Panc1 (cell line): ENCODE results near the gene NFE2L1. TPM values are rescaled to one million over a fixed set of nuclear protein-coding genes. Genes with fewer than 3 reads are reported as not detected.

ENCODE experiments used
- ATAC-seq: fragments of 200-7000 bp; cut with Tn5 transposase; 2 replicates; pipeline ENCODE4 v1.9.1; 2020; ENCODE audit warnings: mild to moderate bottlenecking, moderate library complexity
- BruUV-seq: library from RNA; stranded (reverse); fragments of 400-500 nt; replicated peaks from 2 replicates; lab custom pipeline; 2021; lab: Mats Ljungman, UMichigan
- CTCF ChIA-PET: fragments of 300-600 bp; sonication (Branson Sonifier 250); formaldehyde crosslinking; loops from one replicate; lab custom pipeline; 2022; ENCODE audit warnings: antibody characterized with exemption; lab: Charles Lee
- POLR2A ChIA-PET: fragments of 300-600 bp; sonication (Branson Sonifier 250); formaldehyde crosslinking; loops from one replicate; lab custom pipeline; 2022; ENCODE audit warnings: antibody characterized with exemption; lab: Charles Lee
- DNase-seq: peaks from one replicate; pipeline ENCODE4 v3.0.0-alpha.2; 2010; ENCODE audit warnings: low read depth, low spot score
- H3K27ac ChIP-seq: 2 replicates; pipeline ENCODE4 v1.5.1; 2011; ENCODE audit warnings: mild to moderate bottlenecking, low read length, inconsistent platforms
- H3K27me3 ChIP-seq: fragments of 200-500 bp; sonication (Bioruptor generic); 2 replicates; pipeline ENCODE4 v1.6.0; 2014; ENCODE audit warnings: low read length, inconsistent platforms; ENCODE audit not compliant: control insufficient read depth, insufficient read depth
- H3K36me3 ChIP-seq: fragments of 200-500 bp; sonication (Bioruptor generic); 2 replicates; pipeline ENCODE4 v1.5.1; 2014; ENCODE audit warnings: inconsistent platforms, mild to moderate bottlenecking, low read length, moderate library complexity; ENCODE audit not compliant: control insufficient read depth, insufficient read depth
- H3K4me1 ChIP-seq: 2 replicates; pipeline ENCODE4 v1.5.1; 2011; ENCODE audit warnings: inconsistent platforms, mild to moderate bottlenecking, low read length, moderate library complexity; ENCODE audit not compliant: control insufficient read depth, insufficient read depth
- H3K4me3 ChIP-seq, 2 experiments: 2 replicates each; pipeline ENCODE4 v1.5.1; 2011 to 2012; ENCODE audit warnings: low read depth in 2 of 2, low read length in 2 of 2, mild to moderate bottlenecking in 2 of 2, inconsistent platforms in 1 of 2, moderate library complexity in 1 of 2
- H3K9me3 ChIP-seq: fragments of 200-500 bp; sonication (Bioruptor generic); 2 replicates; pipeline ENCODE4 v1.5.1; 2014; ENCODE audit warnings: low read depth, mild to moderate bottlenecking, inconsistent platforms, low read length, moderate library complexity; ENCODE audit not compliant: control insufficient read depth, insufficient read depth
- CTCF ChIP-seq: fragments of 450-650 bp; IDR thresholded peaks from 2 replicates; pipeline ENCODE4 v1.5.1; 2017; ENCODE audit warnings: mild to moderate bottlenecking
- POLR2AphosphoS5 ChIP-seq: IDR thresholded peaks from 2 replicates; pipeline ENCODE4 v1.6.1; 2012; ENCODE audit warnings: mild to moderate bottlenecking, low read depth, low read length, moderate library complexity
- REST ChIP-seq, 2 experiments: IDR thresholded peaks; 2 replicates each; pipeline ENCODE4 v1.6.1; 2011 to 2012; ENCODE audit warnings: low read depth in 2 of 2, control low read depth in 1 of 2, low read length in 1 of 2, mild to moderate bottlenecking in 1 of 2, moderate library complexity in 1 of 2; ENCODE audit not compliant: insufficient read depth in 1 of 2
- SIN3A ChIP-seq: IDR thresholded peaks from 2 replicates; pipeline ENCODE4 v1.6.1; 2012; ENCODE audit warnings: low read depth, mild to moderate bottlenecking, low read length, moderate library complexity, borderline replicate concordance; ENCODE audit not compliant: insufficient read depth
- TCF7L2 ChIP-seq: IDR thresholded peaks from 2 replicates; pipeline ENCODE4 v1.6.1; 2011; ENCODE audit warnings: mild to moderate bottlenecking, low read depth, low read length, inconsistent platforms
- in situ Hi-C: cut with HindIII; loops from 2 replicates; pipeline ENCODE4 v1.10.0; 2016; ENCODE audit warnings: low sequenced_read_pairs, low pct_unique_long_range_greater_than_20kb
- intact Hi-C: fragments of 100-400 bp; cut with micrococcal nuclease; formaldehyde crosslinking; loops from one replicate; pipeline ENCODE4 v1.10.0; 2022; ENCODE audit not compliant: unreplicated experiment
- total RNA-seq: library from RNA; stranded (reverse); gene quantifications from one replicate; pipeline ENCODE4 v1.2.1, GENCODE V29; 2021; ENCODE audit not compliant: unreplicated experiment

The NFE2L1 gene
- total RNA-seq, 1 experiment from 2014 or later = 210 TPM

- intact Hi-C loops (no loop called here), in situ Hi-C loops (no loop called here)
- ATAC-seq = peak; percentile 87
- Histone ChIP-seq H3K4me3 (peak within 1 kb of the TSS; percentile 50 to 67), H3K27me3 (peaks cover 5% of the 10 kb centered on the region; the same call in 1 of the 2 replicates), H3K36me3 (no peaks in the 10 kb centered on the region), H3K9me3 (no peaks in the 10 kb centered on the region), H3K4me1 (peaks cover 11% of the 10 kb centered on the region), H3K27ac (peak within 1 kb of the TSS; percentile 25; the same call in 1 of the 2 replicates)
- ChIA-PET CTCF (interaction anchor here (2.4 kb wide), 1 partner anchor 12 kb away, joined by 7 read pairs; no protein-coding TSS in a partner anchor), POLR2A (interaction anchor here (0.5 kb wide), 1 partner anchor 122 kb away, joined by 7 read pairs; no protein-coding TSS in a partner anchor)
- peak; percentile 22 for DNase-seq
- TF ChIP-seq POLR2AphosphoS5 (no peak), REST (IDR thresholded peaks at IDR 0.05; ENCODE audit: insufficient read depth in 1 of 2, low read depth in 2 of 2, low read length in 1 of 2) (no peak), CTCF (peak; percentile 84), TCF7L2 (no peak)
- no TSS peak for BruUV-seq
Observed at GRCh38 chr17:48037036-48037837, 10.9 kb upstream of the NFE2L1 start, which contains the start of gene COPZ2. COPZ2 (minus strand) TSS chr17:48037797; CDS start chr17:48037777, 20 bp downstream.

GRCh38 chr17:48037838-48038323 lies 10.3 kb upstream of the NFE2L1 start:
- intact Hi-C loops (no loop called here), in situ Hi-C loops (no loop called here)
- ChIA-PET POLR2A (no interaction called here), CTCF (no interaction called here)
- DNase-seq = no peak
- TF ChIP-seq POLR2AphosphoS5 = no peak
- TF ChIP-seq SIN3A = no peak
- no peak for TF ChIP-seq CTCF
- TF ChIP-seq REST (IDR thresholded peaks at IDR 0.05; ENCODE audit: insufficient read depth in 1 of 2, low read depth in 2 of 2, low read length in 1 of 2) = no peak
- TF ChIP-seq TCF7L2 = no peak
- no peaks in the 10 kb centered on the region for H3K9me3 ChIP-seq
- peak; percentile 67 for ATAC-seq
- BruUV-seq = no TSS peak
- H3K27me3 ChIP-seq = peaks cover 5% of the 10 kb centered on the region; the same call in 1 of the 2 replicates
- peaks cover 11% of the 10 kb centered on the region for H3K4me1 ChIP-seq
- H3K36me3 ChIP-seq = no peaks in the 10 kb centered on the region
- H3K27ac ChIP-seq = no peak overlapping the region
- peak overlapping the region; percentile 20 to 40; a peak in 3 of 4 replicates for H3K4me3 ChIP-seq
